GM20431 (cell line): ENCODE data around the gene PARP16.

Experiments
- in situ Hi-C: fragments of 300-500 bp; cut with MseI, MboI; formaldehyde crosslinking; loops from one replicate; pipeline ENCODE4 v1.15.0; 2020; ENCODE audit warnings: low sequenced_read_pairs; ENCODE audit not compliant: unreplicated experiment

Gene PARP16

GRCh38 chr15:65318870-65319356 is 32.2 kb upstream of the PARP16 start:
- in situ Hi-C loops, result loop anchor here (5.0 kb wide), 1 partner anchor 63 kb away; no protein-coding TSS in a partner anchor

- in situ Hi-C loops, result no loop called here
Observed at GRCh38 chr15:65312400-65312916, 25.8 kb upstream of the PARP16 start.

- in situ Hi-C loops, result no loop called here
Observed at GRCh38 chr15:65311760-65312159, 25.1 kb upstream of the PARP16 start.

GRCh38 chr15:65310431-65311137 is 23.9 kb upstream of the PARP16 start:
- in situ Hi-C loops, result no loop called here

GRCh38 chr15:65309882-65310418 is 23.3 kb upstream of the PARP16 start:
- in situ Hi-C loops, result no loop called here

- in situ Hi-C loops, result no loop called here
Observed at GRCh38 chr15:65307978-65308377, 21.3 kb upstream of the PARP16 start.

- in situ Hi-C loops, result no loop called here
Observed at GRCh38 chr15:65306551-65306950, 19.9 kb upstream of the PARP16 start.

GRCh38 chr15:65305776-65306175 is 19.1 kb upstream of the PARP16 start:
- in situ Hi-C loops, result no loop called here

GRCh38 chr15:65305150-65305758 is 18.6 kb upstream of the PARP16 start:
- in situ Hi-C loops, result no loop called here

GRCh38 chr15:65304381-65305149 is 17.9 kb upstream of the PARP16 start, which contains the start of gene RNU5B-1:
Gene RNU5B-1 (plus strand): TSS chr15:65304677.
- in situ Hi-C loops, result no loop called here

- in situ Hi-C loops, result no loop called here
Observed at GRCh38 chr15:65303687-65304380, 17.2 kb upstream of the PARP16 start.

GRCh38 chr15:65302061-65302460 is 15.4 kb upstream of the PARP16 start:
- in situ Hi-C loops, result no loop called here

- in situ Hi-C loops, result no loop called here
Observed at GRCh38 chr15:65300924-65301441, 14.3 kb upstream of the PARP16 start.

- in situ Hi-C loops, result loop anchor here (25.0 kb wide), 1 partner anchor 261 kb away; the partner anchor contains the start of genes MTFMT and SLC51B
Observed at GRCh38 chr15:65298731-65299130, 12.0 kb upstream of the PARP16 start.

- in situ Hi-C loops, result loop anchor here (25.0 kb wide), 1 partner anchor 256 kb away; the partner anchor contains the start of genes MTFMT and SLC51B
Observed at GRCh38 chr15:65292938-65293518, 6.3 kb upstream of the PARP16 start.

- in situ Hi-C loops, result loop anchor here (25.0 kb wide), 1 partner anchor 253 kb away; the partner anchor contains the start of genes MTFMT and SLC51B
Observed at GRCh38 chr15:65290228-65290627, 3.5 kb upstream of the PARP16 start.

- in situ Hi-C loops, result loop anchor here (10.0 to 25.0 kb wide), 2 partner anchors 105 to 252 kb away; partner anchors contain the start of genes CLPX, MTFMT and SLC51B
Observed at GRCh38 chr15:65289261-65289854, 2.7 kb upstream of the PARP16 start.

GRCh38 chr15:65287520-65287855 is 805 bp upstream of the PARP16 start:
- in situ Hi-C loops, result loop anchor here (10.0 to 25.0 kb wide), 2 partner anchors 103 to 250 kb away; partner anchors contain the start of genes CLPX, MTFMT and SLC51B
